Stomach (tissue), 9 donors: ENCODE data around the gene PSMD1. TPM values are rescaled to one million over a fixed set of nuclear protein-coding genes. Genes with fewer than 3 reads are reported as not detected.
"Not testable (repeated sequence)": the region's sequence is repeated elsewhere in the genome, so short reads cannot be mapped to it uniquely, and the experiment has no call there.

Experiments
- DNase-seq, 2 donors: peaks; one replicate each; pipeline versions ENCODE4 v3.0.0 to v3.0.0-alpha.2; 2013 to 2019
- H3K27ac ChIP-seq, 5 donors: fragments of 200-600 bp in 4 of 5; sonication (generic) in 4 of 5; one replicate each; pipeline ENCODE4 v1.5.1; 2013 to 2019; ENCODE audit warnings: mild to moderate bottlenecking in 1 of 5, moderate library complexity in 1 of 5
- H3K27me3 ChIP-seq, 3 donors: fragments of 200-600 bp; sonication (generic); one replicate each; pipeline ENCODE4 v1.5.1; 2017 to 2019; ENCODE audit warnings: mixed run types in 1 of 3
- H3K36me3 ChIP-seq, 4 donors: fragments of 200-600 bp; sonication (generic); 1 replicate in 3 of 4; 2 replicates in 1 of 4; pipeline ENCODE4 v1.5.1; 2016 to 2019
- H3K4me1 ChIP-seq, 4 donors: fragments of 200-600 bp; sonication (generic); one replicate each; pipeline ENCODE4 v1.5.1; 2016 to 2019
- H3K4me3 ChIP-seq, 4 donors: fragments of 200-600 bp; sonication (generic) in 3 of 4; one replicate each; pipeline ENCODE4 v1.5.1; 2016 to 2019; ENCODE audit warnings: mild to moderate bottlenecking in 1 of 4
- H3K9me3 ChIP-seq, 4 donors: fragments of 200-600 bp; sonication (generic); one replicate each; pipeline ENCODE4 v1.5.1; 2016 to 2019
- CTCF ChIP-seq, 7 experiments: fragments of 450-650 bp in 4 of 7; fragments of 200-600 bp in 3 of 7; sonication (generic) in 3 of 7; IDR thresholded peaks; one replicate each; pipeline ENCODE4 v1.5.1; 2016 to 2019; ENCODE audit warnings: antibody characterized with exemption in 7 of 7, control low read depth in 2 of 7, mild to moderate bottlenecking in 1 of 7
- EP300 ChIP-seq: sonication (generic); formaldehyde crosslinking; IDR thresholded peaks from one replicate; pipeline ENCODE4 v1.6.1; 2017; ENCODE audit warnings: antibody characterized with exemption
- POLR2A ChIP-seq, 4 donors: fragments of 450-650 bp; IDR thresholded peaks; one replicate each; pipeline ENCODE4 v1.6.1; 2016; ENCODE audit warnings: antibody characterized with exemption in 4 of 4, control low read depth in 2 of 4, mild to moderate bottlenecking in 1 of 4, moderate library complexity in 1 of 4
- POLR2AphosphoS5 ChIP-seq, 3 donors: sonication (generic); formaldehyde crosslinking; IDR thresholded peaks; one replicate each; pipeline ENCODE4 v1.6.1; 2016; ENCODE audit warnings: antibody characterized with exemption in 3 of 3
- WGBS, 5 donors: extraction: QIAGEN DNeasy Blood & Tissue Kit in 3 of 5; methylation state at CpG; one replicate each; pipeline versions ENCODE4 v1.1.5 to v1.1.7; 2013 to 2018; 5-methylcytosine and 5-hydroxymethylcytosine counted together
- intact Hi-C: fragments of 100-400 bp; cut with DNase I; formaldehyde crosslinking; loops from one replicate; pipeline ENCODE4 v1.15.1; 2023; ENCODE audit warnings: low total_unique reads
- polyA plus RNA-seq, 3 donors: library from polyadenylated mRNA; stranded (reverse); fragments of 200-250 nt; gene quantifications; one replicate each; pipeline ENCODE4 v1.2.3, GENCODE V29; 2013
- total RNA-seq, 5 donors: library from RNA; depleted of rRNA; stranded (reverse); fragments of >200 nt; gene quantifications; one replicate each; pipeline versions ENCODE4 v1.1.0 to v1.2.3, GENCODE V29; 2014 to 2016
- donor health status: healthy with polysubstance abuse.
- donor health status: Bipolar disorder and iron deficiency.
- donor health status: healthy.

The PSMD1 gene
- total and polyA plus RNA-seq, 8 donors, result 31.9 to 96.4 (median 45.6) TPM

GRCh38 chr2:231190531-231191197, 134.0 kb downstream of the PSMD1 start:
- Histone ChIP-seq H3K27me3 (peaks cover 0 to 5% (median 0%) of the 10 kb centered on the region in 3 donors), H3K4me1 (peaks cover 16 to 44% (median 33%) of the 10 kb centered on the region in 4 donors), H3K9me3 (no peaks in the 10 kb centered on the region), H3K36me3 (no peaks in the 10 kb centered on the region), H3K27ac (peak overlapping the region; percentile 81 to 94 (median 87)), H3K4me3 (peak overlapping the region; percentile 34 to 44 (median 38))
- intact Hi-C loops, result loop anchor here (10.0 kb wide), 1 partner anchor 86 kb away; no protein-coding TSS in a partner anchor
- 6 to 20% (median 12%) methylated on average over 27 to 42 of the region's 42 CpGs for WGBS, 5 donors
- DNase-seq, result peak; percentile 60 to 83
- TF ChIP-seq EP300 (peak; percentile 33), POLR2AphosphoS5 (IDR thresholded peaks at IDR 0.05) (peak in 1 of 3 donors; percentile 51), CTCF (IDR thresholded peaks at IDR 0.05) (peak in 1 of 7 experiments; percentile 5), POLR2A (IDR thresholded peaks at IDR 0.05) (no peak)

GRCh38 chr2:231191896-231192872, 135.5 kb downstream of the PSMD1 start:
- peaks cover 11 to 38% (median 25%) of the 10 kb centered on the region in 4 donors for H3K4me1 ChIP-seq
- peak; percentile 73 to 93 for DNase-seq
- H3K4me3 ChIP-seq, result no peak overlapping the region
- H3K27me3 ChIP-seq, result peaks cover 0 to 5% (median 0%) of the 10 kb centered on the region in 3 donors
- H3K36me3 ChIP-seq, result no peaks in the 10 kb centered on the region
- H3K27ac ChIP-seq, result peak overlapping the region in 4 of 5 donors; percentile 87 to 94 (median 90)
- peak in 5 of 7 experiments; percentile 56 to 63 (median 61) for TF ChIP-seq CTCF (IDR thresholded peaks at IDR 0.05)
- no peak for TF ChIP-seq POLR2A (IDR thresholded peaks at IDR 0.05)
- peak; percentile 18 for TF ChIP-seq EP300
- TF ChIP-seq POLR2AphosphoS5 (IDR thresholded peaks at IDR 0.05), result peak; percentile 33 to 76 (median 62)
- intact Hi-C loops, result loop anchor here (10.0 kb wide), 1 partner anchor 87 kb away; no protein-coding TSS in a partner anchor
- 46 to 62% (median 58%) methylated on average over 19 of the region's 19 CpGs for WGBS, 5 donors
- H3K9me3 ChIP-seq, result no peaks in the 10 kb centered on the region

- no peaks in the 10 kb centered on the region for H3K36me3 ChIP-seq
- H3K27ac ChIP-seq, result peak overlapping the region in 4 of 5 donors; percentile 21 to 94 (median 90)
- H3K4me1 ChIP-seq, result peaks cover 14 to 45% (median 33%) of the 10 kb centered on the region in 4 donors
- TF ChIP-seq CTCF (IDR thresholded peaks at IDR 0.05) (no peak), EP300 (no peak), POLR2A (IDR thresholded peaks at IDR 0.05) (no peak)
- intact Hi-C loops, result loop anchor here (10.0 kb wide), 1 partner anchor 88 kb away; no protein-coding TSS in a partner anchor
- H3K4me3 ChIP-seq, result no peak overlapping the region
- peaks cover 0 to 5% (median 0%) of the 10 kb centered on the region in 3 donors for H3K27me3 ChIP-seq
- DNase-seq, result no peak
- H3K9me3 ChIP-seq, result no peaks in the 10 kb centered on the region
- 61 to 80% (median 77%) methylated on average over 3 of the region's 3 CpGs for WGBS, 5 donors
These were observed 136.5 kb downstream of the PSMD1 start for GRCh38 chr2:231193216-231193615.

- intact Hi-C loops, result loop anchor here (10.0 kb wide), 1 partner anchor 92 kb away; no protein-coding TSS in a partner anchor
- Histone ChIP-seq H3K4me3 (no peak overlapping the region), H3K27ac (no peak overlapping the region), H3K4me1 (peaks cover 10 to 49% (median 34%) of the 10 kb centered on the region in 4 donors), H3K9me3 (no peaks in the 10 kb centered on the region), H3K36me3 (no peaks in the 10 kb centered on the region), H3K27me3 (no peaks in the 10 kb centered on the region)
- TF ChIP-seq POLR2A (IDR thresholded peaks at IDR 0.05), result no peak
- no peak for DNase-seq
- whole genome bisulfite sequencing, 5 donors, result 82 to 91% (median 89%) methylated on average over 5 of the region's 5 CpGs
These were observed 139.9 kb downstream of the PSMD1 start for GRCh38 chr2:231196592-231196991.

GRCh38 chr2:231197196-231197595, 140.5 kb downstream of the PSMD1 start:
- not testable (repeated sequence) for H3K27ac ChIP-seq, H3K36me3 ChIP-seq, H3K9me3 ChIP-seq, H3K4me3 ChIP-seq, H3K27me3 ChIP-seq, DNase-seq
- peaks cover 10 to 48% (median 31%) of the 10 kb centered on the region in 4 donors for H3K4me1 ChIP-seq
- 86 to 94% (median 88%) methylated on average over 7 of the region's 7 CpGs for WGBS, 5 donors
- intact Hi-C loops, result loop anchor here (10.0 kb wide), 1 partner anchor 92 kb away; no protein-coding TSS in a partner anchor
